GM12874 (cell line): ENCODE data around the gene KPTN.

ENCODE experiments used
- TF ChIP-seq, protein P1 (sequence below): IDR thresholded peaks from 2 replicates; pipeline ENCODE4 v1.5.1; 2011; ENCODE audit warnings: low read depth, mild to moderate bottlenecking, control low read depth, low read length, moderate library complexity; ENCODE audit not compliant: insufficient read depth

KPTN gene

DNA sequence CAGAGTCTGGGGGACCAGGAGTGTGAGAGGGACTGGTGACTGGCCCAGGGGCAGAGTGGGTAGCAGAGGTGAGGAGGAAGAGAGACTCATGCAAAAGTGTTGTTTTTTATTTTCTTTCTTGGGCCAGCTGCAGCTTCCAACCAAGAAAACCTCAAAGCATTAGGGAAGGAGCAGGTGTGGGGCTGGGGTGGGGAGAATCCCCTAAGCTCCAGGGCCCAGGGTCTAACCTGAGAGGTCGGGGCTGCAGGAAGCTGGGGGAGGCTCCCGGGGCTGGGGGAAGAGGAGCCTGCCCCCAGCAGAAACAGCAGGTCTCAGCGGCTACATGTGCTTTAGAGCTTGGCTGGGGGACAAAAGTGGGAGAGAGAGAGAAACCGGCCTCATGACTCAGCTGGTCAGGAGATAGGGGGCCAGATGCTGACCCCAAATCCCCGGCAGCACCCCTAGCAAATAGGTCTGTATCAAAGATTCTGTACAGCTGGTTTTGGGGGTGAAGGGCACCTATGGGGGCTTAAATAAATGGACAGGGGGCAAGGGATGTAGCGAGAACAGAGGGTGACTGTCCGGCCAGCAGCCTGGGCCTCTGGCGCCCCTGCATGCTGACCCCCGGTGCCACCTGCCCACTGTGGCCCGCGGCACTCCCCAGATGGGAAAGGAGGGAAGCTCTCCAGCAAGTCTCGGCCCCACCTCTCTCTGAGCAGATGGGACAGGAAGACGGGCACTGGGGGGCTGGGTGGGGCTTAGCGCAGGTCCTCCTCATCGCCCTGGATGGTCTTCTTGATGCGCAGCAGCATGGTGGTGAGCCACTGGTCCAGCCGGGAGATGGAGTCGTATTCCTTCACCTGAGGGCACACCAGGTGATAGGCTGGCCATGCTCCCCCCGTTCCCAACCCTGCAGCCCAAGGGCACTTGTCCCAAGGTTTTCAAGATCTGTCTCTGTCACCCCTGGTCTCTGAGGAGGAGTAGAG is 3.8 kb upstream of the KPTN start:
- TF ChIP-seq, protein P1, sequence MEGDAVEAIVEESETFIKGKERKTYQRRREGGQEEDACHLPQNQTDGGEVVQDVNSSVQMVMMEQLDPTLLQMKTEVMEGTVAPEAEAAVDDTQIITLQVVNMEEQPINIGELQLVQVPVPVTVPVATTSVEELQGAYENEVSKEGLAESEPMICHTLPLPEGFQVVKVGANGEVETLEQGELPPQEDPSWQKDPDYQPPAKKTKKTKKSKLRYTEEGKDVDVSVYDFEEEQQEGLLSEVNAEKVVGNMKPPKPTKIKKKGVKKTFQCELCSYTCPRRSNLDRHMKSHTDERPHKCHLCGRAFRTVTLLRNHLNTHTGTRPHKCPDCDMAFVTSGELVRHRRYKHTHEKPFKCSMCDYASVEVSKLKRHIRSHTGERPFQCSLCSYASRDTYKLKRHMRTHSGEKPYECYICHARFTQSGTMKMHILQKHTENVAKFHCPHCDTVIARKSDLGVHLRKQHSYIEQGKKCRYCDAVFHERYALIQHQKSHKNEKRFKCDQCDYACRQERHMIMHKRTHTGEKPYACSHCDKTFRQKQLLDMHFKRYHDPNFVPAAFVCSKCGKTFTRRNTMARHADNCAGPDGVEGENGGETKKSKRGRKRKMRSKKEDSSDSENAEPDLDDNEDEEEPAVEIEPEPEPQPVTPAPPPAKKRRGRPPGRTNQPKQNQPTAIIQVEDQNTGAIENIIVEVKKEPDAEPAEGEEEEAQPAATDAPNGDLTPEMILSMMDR: no peak

DNA sequence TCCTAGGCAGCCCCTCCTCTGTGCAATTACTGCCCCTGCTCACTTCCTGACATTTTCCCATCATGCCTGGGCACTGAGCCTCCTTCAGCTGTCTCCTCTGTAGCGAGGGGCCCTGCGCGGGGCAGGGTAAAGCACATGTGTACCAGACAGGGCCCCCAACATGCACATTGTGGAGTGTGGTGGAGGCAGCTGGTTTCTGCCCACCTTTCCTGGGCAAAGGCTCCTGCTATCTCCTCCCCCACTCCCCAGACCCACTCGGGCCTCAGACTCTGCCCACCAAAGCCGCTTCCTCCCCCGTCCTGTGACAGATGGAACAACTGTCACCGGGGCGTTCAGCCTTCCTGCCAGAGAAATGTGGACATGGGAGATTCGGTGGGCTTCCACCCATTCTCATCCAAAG is 2.9 kb upstream of the KPTN start:
- TF ChIP-seq, protein P1: no peak

DNA sequence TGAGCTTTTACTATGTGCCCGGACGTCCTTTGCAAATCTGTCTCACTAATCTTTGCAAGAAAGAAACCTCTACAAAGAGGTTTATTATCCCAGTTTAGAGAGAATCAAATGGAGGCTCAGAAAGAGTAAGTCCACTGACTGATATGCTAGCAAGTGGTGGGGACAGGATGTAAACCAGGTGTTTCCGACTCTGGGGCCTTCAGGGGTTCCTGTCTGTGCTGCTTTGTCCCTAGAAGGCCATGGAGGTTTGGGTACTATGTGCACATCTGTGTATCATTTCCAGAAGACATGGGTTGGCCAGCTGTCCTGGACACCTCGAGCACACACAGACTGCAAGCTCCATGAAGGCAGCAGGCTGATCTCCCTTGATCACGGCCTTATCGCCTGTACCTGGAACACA is 1.2 kb upstream of the KPTN start:
- TF ChIP-seq, protein P1: no peak

DNA sequence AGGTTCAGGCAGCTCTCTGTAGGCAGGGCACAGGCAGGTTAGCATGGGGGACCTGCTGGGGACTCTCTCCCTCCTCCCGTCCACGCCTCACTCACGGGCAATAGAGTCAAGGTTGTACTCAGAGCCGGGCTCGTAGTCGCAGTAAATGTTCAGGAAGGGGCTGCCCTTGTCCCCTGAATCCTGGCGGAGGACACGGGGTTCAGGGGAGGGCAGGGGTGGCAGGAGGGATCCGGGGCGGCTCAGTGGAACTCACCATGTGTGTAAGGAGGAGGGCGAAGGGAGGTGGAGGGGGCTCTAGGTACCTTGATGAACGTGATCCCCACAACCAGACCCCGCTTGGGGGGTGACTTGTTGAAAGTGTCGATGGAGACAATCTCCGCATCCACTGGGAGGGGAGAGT is 819 bp downstream of the KPTN start:
- TF ChIP-seq, protein P1: no peak

DNA sequence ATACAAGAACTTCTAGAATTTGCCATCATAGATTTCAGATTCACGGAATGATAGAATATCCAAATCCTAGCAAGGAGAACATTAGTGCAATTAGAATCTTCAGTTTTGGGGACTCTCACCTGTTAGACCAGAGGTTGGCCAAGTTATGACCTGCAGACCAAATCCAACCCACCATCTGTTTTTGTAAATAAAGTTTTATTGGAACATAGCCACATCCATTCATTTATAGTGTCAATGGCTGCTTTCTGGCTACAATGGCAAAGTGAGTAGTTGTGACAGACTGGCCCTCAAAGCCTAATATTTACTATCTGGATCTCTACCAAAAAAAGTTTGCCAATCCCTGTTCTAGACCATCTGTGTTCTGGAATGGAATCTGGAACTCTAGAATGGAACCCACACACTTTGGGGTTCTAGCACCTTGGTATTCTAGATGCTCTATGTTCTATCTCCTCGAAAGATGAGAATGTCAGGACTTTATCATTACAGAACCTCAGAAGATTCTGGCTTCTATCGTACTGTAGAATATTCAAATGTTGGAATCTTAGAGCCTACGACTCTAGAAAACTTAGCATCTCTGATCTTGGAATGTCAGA is 2.5 kb downstream of the KPTN start:
- TF ChIP-seq, protein P1: no peak

DNA sequence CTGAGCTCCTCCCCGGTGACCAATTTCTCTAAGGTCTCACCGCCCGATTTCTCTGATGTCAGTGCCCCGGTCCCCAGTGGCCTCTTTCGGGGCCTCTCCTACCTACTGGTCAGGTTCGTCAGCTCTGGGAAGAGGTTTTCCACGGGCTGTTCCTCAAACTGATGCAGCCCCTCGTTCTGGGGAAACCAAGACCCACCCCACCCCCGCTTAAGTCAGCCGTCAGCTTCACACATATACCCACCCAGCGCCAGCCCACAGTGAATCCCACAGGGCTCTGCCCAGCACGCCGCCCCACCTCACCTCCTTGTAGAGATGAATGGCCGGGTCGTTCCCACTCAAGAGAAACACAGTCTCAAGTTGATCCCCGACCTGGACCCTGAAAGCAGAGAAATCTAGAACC is 3.4 kb downstream of the KPTN start:
- TF ChIP-seq, protein P1: no peak

DNA sequence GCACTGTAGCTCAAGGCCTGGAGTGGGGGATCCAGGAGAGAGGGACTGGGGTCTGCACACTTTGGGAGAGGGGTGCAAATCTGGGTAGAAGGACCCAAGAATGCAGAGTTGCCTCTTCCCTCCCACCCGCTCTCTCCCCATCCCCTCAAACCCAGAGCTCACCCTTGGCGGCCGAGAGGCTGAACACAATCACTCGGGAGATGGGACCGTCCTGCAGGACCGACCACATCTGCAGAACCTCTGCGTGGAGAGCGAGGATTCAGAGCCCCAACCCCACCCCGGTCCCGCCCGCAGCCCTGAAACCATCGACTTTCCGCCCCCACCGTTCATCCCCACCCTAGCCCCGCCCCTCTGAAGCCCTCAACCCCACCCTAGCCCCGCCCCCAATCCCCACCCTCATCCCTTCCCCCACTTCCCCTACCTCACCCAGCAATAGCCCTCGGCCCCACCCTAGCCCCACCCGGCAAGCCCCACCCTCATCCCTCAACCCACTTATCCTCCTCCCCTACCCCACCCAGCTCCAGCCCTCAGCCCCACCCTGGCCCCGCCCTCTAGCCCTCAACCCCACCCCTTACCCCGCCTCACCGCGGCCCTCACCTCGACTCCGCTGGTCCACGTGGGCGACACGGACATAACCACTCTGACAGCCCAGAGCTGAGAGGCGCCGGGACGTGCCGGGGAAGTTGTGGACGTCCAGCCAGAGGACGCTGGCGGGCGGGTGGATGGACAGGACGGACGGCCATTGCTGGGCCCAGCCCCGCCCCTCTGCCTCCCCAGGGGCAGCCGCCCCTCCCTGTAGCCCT is 4.1 kb downstream of the KPTN start:
- TF ChIP-seq, protein P1: no peak
